Renal cortical epithelial cell (primary cell): ENCODE results near the gene ALS2CL. TPM values are rescaled to one million over a fixed set of nuclear protein-coding genes. Genes with fewer than 3 reads are reported as not detected.

Source experiments
- DNase-seq: peaks from one replicate; pipeline ENCODE4 v3.0.0-alpha.2; 2011; ENCODE audit warnings: low read depth
- total RNA-seq: library from RNA; depleted of rRNA; stranded (reverse); fragments of >200 nt; gene quantifications from 2 replicates; pipeline ENCODE4 v1.2.3, GENCODE V29; 2014

Gene ALS2CL
- total RNA-seq, 1 donor from 2014 or later: 19.0 TPM

DNA sequence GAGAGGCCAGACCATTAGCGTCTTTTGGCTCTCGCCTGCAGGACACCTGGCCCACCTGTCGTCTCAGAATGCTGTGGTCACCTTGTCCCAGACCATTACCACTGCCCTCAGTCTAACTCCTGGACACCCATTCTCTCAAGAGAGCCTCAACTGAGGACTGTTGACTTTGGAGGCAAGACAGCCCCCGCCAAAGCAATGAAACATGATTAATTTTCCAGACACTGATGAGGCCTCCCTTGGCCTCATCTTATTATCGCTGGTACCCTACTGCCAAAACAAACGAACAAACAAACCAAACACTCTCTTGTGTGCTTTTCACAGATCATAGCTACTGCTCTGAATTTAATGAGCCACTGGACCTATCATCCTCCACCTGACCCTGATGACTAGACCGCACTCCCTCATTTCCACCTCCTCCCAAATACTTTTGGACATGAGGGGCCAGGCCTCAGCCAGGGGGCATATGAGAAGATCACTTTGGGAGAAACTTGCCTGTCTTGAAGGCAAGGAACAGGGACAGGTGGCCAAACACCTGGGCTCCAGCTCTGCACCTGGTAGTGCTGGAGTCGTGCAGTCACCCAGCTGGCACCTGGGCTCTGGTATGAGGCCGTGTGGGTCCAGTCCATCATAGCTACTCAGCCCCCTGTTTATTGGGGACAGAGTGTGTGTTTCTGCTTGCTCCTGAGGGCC lies 27.6 kb downstream of the ALS2CL start:
- no peak for DNase-seq

DNA sequence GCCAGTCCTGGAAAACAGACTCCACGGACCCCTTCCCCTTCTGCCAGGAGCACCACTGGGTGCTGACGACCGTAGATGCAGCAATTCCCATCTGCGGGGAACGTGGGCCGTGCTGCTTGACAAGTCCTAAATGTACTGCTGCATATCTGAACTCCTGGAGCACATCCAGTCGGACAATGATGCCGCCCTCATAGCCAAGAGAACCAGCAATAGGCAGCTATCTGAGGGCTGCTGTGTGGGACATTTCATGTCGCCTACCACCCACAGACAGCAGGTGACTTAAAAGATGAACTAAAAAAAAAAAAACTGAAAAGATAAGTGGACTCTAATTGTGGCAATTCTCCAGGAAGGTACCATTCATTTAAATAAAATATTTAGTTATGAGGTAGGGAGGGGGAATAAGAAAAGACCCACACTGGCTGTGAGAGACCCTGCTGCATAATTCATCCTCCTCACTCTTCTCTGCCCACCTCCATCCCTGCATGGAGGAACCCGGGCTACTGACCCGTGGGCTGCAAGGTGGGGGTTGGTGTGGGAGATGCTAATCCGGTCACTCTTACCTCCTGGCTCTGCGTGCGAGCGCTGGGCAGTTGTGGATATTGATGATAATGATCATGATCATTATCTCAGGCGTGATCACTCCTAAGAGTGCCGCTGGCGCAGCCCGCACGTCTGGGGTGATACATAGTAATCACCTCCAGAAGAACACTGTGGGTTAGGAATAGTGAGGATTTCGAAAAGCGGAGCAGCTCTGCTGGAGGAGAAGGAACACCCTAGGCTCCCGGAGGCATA lies 28.3 kb downstream of the ALS2CL start:
- no peak for DNase-seq

- DNase-seq: no peak
Observed at GRCh38 chr3:46664188-46664970, 29.1 kb downstream of the ALS2CL start.

- peak; percentile 55 for DNase-seq
Observed at GRCh38 chr3:46663591-46664135, 29.8 kb downstream of the ALS2CL start.

DNA sequence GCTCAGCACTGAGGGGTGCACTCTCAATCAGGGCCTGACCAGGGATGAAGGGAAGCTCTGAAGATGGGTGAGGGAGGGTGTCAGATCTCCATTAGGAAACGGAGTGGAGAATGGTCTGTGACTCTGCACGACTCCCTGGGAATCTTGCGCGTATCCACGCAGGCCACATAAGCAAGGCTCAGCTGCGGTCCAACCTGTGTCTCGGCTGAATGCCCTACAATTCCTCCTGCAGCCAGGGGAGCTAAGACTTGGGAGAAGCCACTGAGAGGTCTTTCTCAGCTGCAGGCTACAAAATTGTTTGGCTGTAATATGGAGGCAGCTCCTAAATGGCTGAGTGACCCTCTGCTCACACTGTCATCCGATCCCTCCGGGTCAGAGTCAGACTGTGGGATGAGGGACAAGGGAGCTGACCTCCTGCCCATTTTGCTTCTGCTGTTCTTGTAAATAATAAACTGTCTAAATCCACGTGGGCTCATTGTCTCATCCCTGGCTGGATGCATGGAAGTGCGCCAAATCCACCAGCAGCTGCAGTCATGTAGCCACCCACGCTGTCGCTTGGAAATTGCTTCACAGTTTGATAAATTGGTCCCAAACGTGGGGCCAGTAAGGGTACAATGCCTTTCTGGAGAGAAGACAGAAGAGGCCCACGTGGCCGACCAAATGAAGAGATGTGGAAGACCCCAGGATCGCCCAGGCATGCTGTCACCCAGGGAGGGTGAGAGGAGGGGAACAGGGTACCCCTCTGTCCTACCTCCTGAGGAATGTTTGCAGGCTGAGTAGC lies 30.5 kb downstream of the ALS2CL start:
- DNase-seq: peak; percentile 38

- no peak for DNase-seq
Observed at GRCh38 chr3:46661776-46662766, 31.4 kb downstream of the ALS2CL start.

GRCh38 chr3:46660543-46661523 lies 32.6 kb downstream of the ALS2CL start:
- DNase-seq: peak; percentile 32

- no peak for DNase-seq
Observed at GRCh38 chr3:46660003-46660402, 33.5 kb downstream of the ALS2CL start.

- DNase-seq: peak; percentile 47
Observed at GRCh38 chr3:46659285-46659684, 34.2 kb downstream of the ALS2CL start.

- DNase-seq: no peak
Observed at GRCh38 chr3:46656778-46657556, 36.5 kb downstream of the ALS2CL start.

DNA sequence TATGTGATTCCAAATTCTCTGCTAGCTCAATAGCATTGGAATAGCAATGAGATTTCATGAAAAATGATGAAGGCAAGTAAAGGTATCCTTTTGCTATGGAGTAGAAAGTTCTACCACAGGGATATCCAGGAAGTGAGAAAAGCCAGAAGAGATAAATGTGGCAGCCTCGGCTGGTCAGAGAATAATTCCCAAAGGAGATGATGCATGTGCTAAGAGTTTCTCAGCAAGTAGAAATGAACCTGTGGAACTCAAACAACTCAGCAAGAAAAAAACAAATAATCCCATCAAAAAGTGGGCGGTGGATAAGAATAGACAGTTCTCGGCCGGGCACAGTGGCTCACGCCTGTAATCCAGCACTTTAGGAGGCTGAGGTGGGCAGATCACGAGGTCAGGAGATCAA lies 38.2 kb downstream of the ALS2CL start:
- DNase-seq: no peak

- DNase-seq: no peak
Observed at GRCh38 chr3:46651084-46651483, 42.4 kb downstream of the ALS2CL start.

- peak; percentile 8 for DNase-seq
Observed at GRCh38 chr3:46649436-46649835, 44.0 kb downstream of the ALS2CL start.

DNA sequence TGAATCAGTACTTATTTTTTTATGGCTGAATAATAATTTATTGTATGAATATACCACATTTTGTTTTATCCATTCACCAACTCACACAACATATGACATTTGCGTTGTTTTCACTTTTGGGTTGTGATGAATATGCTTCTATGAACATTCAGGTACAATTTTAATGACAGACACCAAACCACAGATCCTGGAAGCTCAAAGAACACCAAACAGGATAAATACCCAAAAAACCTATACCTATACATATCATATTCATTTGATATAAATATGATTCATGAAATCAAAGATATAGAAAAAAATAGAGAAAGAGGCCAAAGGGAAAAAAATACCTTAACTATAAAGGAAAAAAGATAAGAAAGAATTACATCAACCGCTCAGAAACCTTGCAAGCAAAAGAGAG lies 45.4 kb downstream of the ALS2CL start:
- DNase-seq: no peak

DNA sequence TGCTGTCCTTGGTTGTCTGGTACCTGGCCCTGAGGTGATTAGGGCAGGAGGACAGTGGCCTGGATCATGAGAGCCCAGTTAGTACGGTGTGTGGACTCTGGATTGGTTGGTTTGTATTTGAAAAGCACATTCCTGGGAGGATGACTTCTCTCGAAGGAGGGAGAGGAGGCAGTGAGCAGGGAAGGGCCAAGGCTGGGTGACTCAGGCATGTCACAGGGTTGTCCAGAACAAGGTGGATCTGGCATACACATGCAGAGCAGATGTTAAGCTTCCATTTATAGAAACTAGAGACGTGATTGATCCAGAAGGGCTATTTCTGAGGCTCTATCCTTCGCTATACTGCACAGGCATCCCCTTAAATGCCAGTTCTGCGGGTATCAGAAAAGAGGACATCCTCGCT lies 46.8 kb downstream of the ALS2CL start:
- DNase-seq: peak; percentile 31

DNA sequence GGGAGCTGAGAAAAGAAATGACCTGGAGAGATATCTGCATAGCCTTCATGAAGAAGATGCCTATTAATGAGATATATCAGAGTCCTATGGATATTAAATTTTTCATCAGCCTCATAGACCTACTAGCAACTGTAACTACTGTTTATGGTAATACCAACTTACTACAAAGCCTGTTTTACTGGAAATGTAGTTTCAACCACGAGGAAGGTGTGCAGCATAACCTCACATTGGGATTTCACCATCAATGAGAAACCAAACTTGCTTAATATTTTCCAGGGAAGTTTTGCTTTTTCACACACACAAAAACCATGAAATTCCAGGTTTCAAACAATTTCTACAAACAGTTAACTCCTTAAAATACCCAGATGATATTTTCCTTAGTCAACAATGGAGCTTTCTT lies 49.8 kb downstream of the ALS2CL start:
- peak; percentile 12 for DNase-seq

- DNase-seq: no peak
Observed at GRCh38 chr3:46642971-46643370, 50.5 kb downstream of the ALS2CL start.

- no peak for DNase-seq
Observed at GRCh38 chr3:46640927-46641326, 52.6 kb downstream of the ALS2CL start.
